ENCODE measurements around the gene ATP13A1. TPM values are rescaled to one million over a fixed set of nuclear protein-coding genes. Genes with fewer than 3 reads are reported as not detected.

ATP13A1 gene
- total RNA-seq, 1 donor from 2014 or later: 135 TPM

DNA sequence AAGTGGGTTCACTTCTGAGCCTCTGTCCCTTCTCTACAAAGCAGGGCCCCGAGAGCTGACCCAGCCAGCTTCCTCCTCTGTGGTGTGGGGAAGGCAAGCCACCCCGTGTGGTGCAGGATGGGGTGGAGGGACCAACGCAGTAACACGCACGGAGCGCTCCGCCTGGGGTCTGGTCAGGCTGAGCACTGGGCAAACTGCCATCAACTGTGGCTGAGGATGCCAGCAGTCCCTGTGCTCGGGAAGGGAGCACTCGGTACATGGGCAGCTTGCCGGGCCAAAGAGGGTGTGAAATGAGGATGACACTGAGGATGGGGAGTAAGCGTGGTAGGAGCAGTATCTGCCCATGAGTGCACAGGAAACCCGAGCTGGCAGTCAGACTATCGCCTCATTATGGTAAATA lies 12.4 kb downstream of the ATP13A1 start:
- no peak for ATAC-seq (ENCODE audit: low read depth)
- intact Hi-C loops (cut with micrococcal nuclease): no loop called here
- H3K9me3 Mint-ChIP-seq: no peaks in the 10 kb centered on the region
- no peak for DNase-seq
- no peak overlapping the region for H3K27ac Mint-ChIP-seq
- TF ChIP-seq, protein P1, sequence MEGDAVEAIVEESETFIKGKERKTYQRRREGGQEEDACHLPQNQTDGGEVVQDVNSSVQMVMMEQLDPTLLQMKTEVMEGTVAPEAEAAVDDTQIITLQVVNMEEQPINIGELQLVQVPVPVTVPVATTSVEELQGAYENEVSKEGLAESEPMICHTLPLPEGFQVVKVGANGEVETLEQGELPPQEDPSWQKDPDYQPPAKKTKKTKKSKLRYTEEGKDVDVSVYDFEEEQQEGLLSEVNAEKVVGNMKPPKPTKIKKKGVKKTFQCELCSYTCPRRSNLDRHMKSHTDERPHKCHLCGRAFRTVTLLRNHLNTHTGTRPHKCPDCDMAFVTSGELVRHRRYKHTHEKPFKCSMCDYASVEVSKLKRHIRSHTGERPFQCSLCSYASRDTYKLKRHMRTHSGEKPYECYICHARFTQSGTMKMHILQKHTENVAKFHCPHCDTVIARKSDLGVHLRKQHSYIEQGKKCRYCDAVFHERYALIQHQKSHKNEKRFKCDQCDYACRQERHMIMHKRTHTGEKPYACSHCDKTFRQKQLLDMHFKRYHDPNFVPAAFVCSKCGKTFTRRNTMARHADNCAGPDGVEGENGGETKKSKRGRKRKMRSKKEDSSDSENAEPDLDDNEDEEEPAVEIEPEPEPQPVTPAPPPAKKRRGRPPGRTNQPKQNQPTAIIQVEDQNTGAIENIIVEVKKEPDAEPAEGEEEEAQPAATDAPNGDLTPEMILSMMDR (IDR thresholded peaks at IDR 0.05): no peak
- ChIA-PET CTCF (interaction anchor here (1.9 kb wide), 1 partner anchor 119 kb away, joined by 10 read pairs; no protein-coding TSS in a partner anchor), POLR2A (interaction anchor here (0.7 to 1.7 kb wide), 2 partner anchors 11 to 18 kb away, joined by 3 to 6 read pairs; no protein-coding TSS in a partner anchor)
- H3K27me3 Mint-ChIP-seq: no peaks in the 10 kb centered on the region
- no peaks in the 10 kb centered on the region for H3K4me1 Mint-ChIP-seq
- H3K36me3 Mint-ChIP-seq (ENCODE audit: low read depth): peaks cover 88% of the 10 kb centered on the region
- H3K4me3 Mint-ChIP-seq: no peak overlapping the region

DNA sequence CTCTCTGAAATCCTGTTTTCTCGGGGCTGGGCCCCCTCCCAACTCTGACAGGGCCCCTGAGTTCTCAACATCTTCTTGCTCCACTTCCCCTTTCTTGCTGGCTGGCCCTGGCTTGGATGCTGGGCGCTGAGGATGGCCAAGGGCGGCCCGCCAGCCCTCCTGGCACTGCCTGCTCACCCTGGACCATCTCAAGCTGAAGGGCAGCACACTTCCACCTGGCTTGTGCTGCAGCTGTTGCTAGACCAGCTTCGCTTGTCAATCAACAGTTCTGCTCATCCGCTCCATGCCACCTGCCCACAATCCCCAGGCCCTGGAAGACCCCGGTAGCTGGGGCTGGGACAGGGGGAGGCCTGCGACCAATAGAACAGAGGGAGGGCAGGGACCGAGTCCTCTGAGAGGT lies 13.1 kb downstream of the ATP13A1 start:
- POLR2A ChIA-PET: interaction anchor here (0.7 to 1.7 kb wide), 2 partner anchors 12 to 19 kb away, joined by 3 to 6 read pairs; no protein-coding TSS in a partner anchor

DNA sequence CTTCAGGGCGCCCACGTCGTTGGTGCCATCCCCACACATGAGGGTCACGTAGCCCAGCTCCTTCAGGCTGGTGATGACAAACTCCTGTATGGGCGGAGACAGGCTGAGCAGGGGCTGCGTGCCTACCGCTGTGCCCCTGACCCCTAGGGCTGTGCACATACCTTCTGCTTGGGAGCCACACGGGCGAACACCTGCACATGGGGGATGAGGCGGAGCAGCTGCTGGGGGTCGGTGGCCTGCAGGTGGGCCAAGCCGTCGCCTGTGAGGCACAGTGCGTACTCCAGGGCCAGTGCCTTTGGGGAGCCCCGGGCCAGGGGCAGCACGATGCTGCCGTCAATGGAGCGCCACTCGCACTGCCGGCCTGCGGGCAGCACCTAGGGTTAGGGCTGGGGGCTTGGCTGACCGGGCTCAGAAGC lies 13.9 kb downstream of the ATP13A1 start:
- Mint-ChIP-seq H3K27me3 (no peaks in the 10 kb centered on the region), H3K9me3 (no peaks in the 10 kb centered on the region), H3K4me3 (no peak overlapping the region), H3K4me1 (no peaks in the 10 kb centered on the region), H3K27ac (no peak overlapping the region), H3K36me3 (ENCODE audit: low read depth) (peaks cover 87% of the 10 kb centered on the region)
- ATAC-seq (ENCODE audit: low read depth): no peak
- intact Hi-C loops (cut with micrococcal nuclease): no loop called here
- TF ChIP-seq, protein P1 (IDR thresholded peaks at IDR 0.05): no peak
- CTCF ChIA-PET: interaction anchor here (1.9 kb wide), 1 partner anchor 117 kb away, joined by 10 read pairs; no protein-coding TSS in a partner anchor
- POLR2A ChIA-PET: interaction anchor here (0.6 kb wide), 1 partner anchor 14 kb away, joined by 3 read pairs; no protein-coding TSS in a partner anchor
- no peak for DNase-seq

More for the DNA sequence above, 13.1 kb downstream of the ATP13A1 start:
- Mint-ChIP-seq H3K4me1 (no peaks in the 10 kb centered on the region), H3K27me3 (no peaks in the 10 kb centered on the region), H3K27ac (no peak overlapping the region), H3K4me3 (no peak overlapping the region), H3K9me3 (no peaks in the 10 kb centered on the region), H3K36me3 (ENCODE audit: low read depth) (peaks cover 89% of the 10 kb centered on the region)
- TF ChIP-seq, protein P1 (IDR thresholded peaks at IDR 0.05): no peak
- CTCF ChIA-PET: interaction anchor here (1.9 kb wide), 1 partner anchor 118 kb away, joined by 10 read pairs; no protein-coding TSS in a partner anchor
- DNase-seq (no peak), ATAC-seq (ENCODE audit: low read depth) (no peak)
- intact Hi-C loops (cut with micrococcal nuclease): no loop called here

DNA sequence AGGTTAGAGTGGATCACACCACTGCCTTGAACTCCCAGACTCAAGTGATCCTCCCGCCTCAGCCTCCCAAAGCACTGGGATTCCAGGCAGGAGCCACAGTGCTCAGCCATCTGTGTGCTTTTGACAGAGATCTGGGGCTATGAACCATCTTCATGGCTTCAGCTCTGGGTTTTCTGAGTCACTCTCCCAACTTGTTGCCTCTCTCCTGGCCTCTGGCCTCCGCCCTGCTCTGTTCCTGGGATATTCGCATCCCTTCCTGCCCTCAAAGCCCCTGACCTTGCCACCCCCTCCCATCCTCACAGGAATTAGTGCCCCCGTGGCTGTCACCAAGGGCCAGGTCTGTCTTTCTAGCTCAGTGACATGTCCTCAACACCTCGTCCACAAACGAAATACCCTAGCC lies 14.3 kb downstream of the ATP13A1 start:
- H3K4me3 Mint-ChIP-seq: no peak overlapping the region
- no peaks in the 10 kb centered on the region for H3K27me3 Mint-ChIP-seq
- no peak overlapping the region for H3K27ac Mint-ChIP-seq
- H3K4me1 Mint-ChIP-seq: no peaks in the 10 kb centered on the region
- H3K36me3 Mint-ChIP-seq (ENCODE audit: low read depth): peaks cover 86% of the 10 kb centered on the region
- POLR2A ChIA-PET: interaction anchor here (0.6 kb wide), 1 partner anchor 15 kb away, joined by 3 read pairs; no protein-coding TSS in a partner anchor
- intact Hi-C loops (cut with micrococcal nuclease): no loop called here
- CTCF ChIA-PET: interaction anchor here (1.9 kb wide), 1 partner anchor 117 kb away, joined by 10 read pairs; no protein-coding TSS in a partner anchor
- DNase-seq: no peak
- TF ChIP-seq, protein P1 (IDR thresholded peaks at IDR 0.05): no peak
- H3K9me3 Mint-ChIP-seq: no peaks in the 10 kb centered on the region
- ATAC-seq (ENCODE audit: low read depth): no peak

DNA sequence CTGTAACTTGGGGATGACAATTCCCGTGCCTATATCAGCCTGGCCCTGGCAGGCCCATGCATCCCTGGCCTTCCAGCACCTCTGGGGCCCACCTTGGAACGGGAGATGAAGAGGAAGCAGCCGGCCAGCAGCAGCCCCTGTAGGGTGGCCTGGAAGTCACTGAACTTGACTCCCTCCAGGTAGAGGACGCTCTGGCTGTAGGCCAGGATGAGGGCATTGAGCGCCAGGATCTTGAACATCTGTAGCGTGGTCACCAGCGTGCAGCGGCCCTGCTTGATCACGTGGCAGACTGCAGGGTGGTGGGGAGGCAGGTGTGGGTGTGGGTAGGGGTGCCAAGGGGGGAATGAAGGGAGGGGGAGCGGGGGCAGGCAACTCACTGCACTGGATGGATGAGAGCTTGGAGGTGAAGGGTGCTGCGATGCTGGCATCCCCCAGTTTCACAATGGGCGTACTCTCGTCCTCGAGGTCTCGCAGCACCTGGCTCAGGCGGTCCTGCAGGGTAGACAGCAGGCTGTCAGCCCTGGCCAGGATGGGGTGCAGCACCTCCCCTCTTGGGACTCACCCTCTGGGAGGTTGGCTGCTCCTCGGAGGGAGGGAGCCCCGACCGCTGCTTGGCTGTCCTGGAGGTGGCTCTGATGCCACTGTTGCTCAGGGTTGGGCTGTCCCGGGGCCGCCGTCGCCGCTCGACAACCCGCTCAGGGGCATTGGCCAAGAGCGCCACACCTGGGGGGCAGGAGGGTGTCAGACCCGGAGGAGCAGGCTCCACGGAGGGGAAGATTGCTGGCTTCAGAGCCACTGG lies 16.2 kb downstream of the ATP13A1 start:
- peaks cover 88% of the 10 kb centered on the region for H3K36me3 Mint-ChIP-seq (ENCODE audit: low read depth)
- no peak for ATAC-seq (ENCODE audit: low read depth)
- no peak for DNase-seq
- H3K4me1 Mint-ChIP-seq: peaks cover 14% of the 10 kb centered on the region
- H3K27ac Mint-ChIP-seq: no peak overlapping the region
- H3K4me3 Mint-ChIP-seq: no peak overlapping the region
- ChIA-PET CTCF (interaction anchor here (1.4 kb wide), 1 partner anchor 115 kb away, joined by 5 read pairs; no protein-coding TSS in a partner anchor), POLR2A (no interaction called here)
- intact Hi-C loops (cut with micrococcal nuclease): no loop called here
- no peaks in the 10 kb centered on the region for H3K27me3 Mint-ChIP-seq
- no peaks in the 10 kb centered on the region for H3K9me3 Mint-ChIP-seq
- TF ChIP-seq, protein P1 (IDR thresholded peaks at IDR 0.05): no peak

All from activated B cell treated with CpG ODN at 0.5 μM for 24 hours (primary cell).